GM20000 (cell line): Measurements from ENCODE around the gene PDCD1.
A peak's percentile ranks its signal among the peaks of the same experiment; 100 is the strongest.
"Not testable (repeated sequence)": the region's sequence is repeated elsewhere in the genome, so short reads cannot be mapped to it uniquely, and the experiment has no call there.

ENCODE experiments used
- DNase-seq: peaks from one replicate; pipeline ENCODE4 v3.0.0; 2012; ENCODE audit warnings: low spot score
- TF ChIP-seq, protein P1 (sequence below): IDR thresholded peaks from 2 replicates; pipeline ENCODE4 v1.5.1; 2012; ENCODE audit warnings: mild to moderate bottlenecking, control low read depth; ENCODE audit errors: extremely low read depth, missing control alignments

PDCD1 gene

DNA sequence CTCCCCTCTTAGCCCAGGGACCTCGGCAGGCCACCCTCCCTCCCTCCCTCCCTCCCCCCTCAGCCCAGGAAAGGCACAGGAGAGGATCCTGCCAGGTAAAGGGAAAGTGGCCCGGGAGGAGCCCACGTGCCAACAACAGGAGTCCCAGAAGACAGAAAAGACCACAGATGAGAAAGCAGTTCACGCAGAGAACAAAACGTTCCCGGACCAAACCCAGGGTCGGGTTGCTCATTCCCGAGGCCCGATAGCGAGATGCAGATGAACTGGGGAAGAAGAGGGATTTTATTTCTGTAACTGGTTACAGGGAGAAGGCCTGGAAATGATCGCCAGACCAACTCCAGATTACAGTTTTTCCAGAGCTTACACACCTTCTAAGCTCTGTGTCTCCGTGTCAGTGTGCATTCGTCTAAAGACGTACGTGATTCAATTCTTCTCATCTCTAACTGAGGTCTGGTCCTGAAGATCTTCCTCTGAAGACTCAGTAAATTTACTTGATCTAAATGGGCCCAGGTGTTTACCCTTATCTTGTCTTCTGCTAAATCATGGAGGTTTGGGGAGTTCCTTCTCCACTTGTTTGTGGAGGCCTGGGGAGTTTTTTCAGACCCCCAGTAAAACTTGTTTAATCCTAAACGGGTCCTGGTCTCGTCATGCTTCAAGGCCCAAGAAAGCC is 50.5 kb downstream of the PDCD1 start:
- peak; percentile 14 for DNase-seq
- TF ChIP-seq, protein P1, sequence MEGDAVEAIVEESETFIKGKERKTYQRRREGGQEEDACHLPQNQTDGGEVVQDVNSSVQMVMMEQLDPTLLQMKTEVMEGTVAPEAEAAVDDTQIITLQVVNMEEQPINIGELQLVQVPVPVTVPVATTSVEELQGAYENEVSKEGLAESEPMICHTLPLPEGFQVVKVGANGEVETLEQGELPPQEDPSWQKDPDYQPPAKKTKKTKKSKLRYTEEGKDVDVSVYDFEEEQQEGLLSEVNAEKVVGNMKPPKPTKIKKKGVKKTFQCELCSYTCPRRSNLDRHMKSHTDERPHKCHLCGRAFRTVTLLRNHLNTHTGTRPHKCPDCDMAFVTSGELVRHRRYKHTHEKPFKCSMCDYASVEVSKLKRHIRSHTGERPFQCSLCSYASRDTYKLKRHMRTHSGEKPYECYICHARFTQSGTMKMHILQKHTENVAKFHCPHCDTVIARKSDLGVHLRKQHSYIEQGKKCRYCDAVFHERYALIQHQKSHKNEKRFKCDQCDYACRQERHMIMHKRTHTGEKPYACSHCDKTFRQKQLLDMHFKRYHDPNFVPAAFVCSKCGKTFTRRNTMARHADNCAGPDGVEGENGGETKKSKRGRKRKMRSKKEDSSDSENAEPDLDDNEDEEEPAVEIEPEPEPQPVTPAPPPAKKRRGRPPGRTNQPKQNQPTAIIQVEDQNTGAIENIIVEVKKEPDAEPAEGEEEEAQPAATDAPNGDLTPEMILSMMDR, result no peak

DNA sequence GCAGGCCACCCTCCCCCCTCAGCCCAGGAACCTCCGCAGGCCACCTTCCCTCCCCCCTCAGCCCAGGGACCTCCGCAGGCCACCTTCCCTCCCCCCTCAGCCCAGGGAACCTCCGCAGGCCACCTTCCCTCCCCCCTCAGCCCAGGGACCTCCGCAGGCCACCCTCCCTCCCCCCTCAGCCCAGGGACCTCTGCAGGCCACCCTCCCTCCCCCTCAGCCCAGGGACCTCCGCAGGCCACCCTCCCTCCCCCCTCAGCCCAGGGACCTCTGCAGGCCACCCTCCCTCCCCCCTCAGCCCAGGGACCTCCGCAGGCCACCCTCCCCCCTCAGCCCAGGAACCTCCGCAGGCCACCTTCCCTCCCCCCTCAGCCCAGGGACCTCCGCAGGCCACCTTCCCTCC is 52.5 kb downstream of the PDCD1 start:
- not testable (repeated sequence) for DNase-seq

DNA sequence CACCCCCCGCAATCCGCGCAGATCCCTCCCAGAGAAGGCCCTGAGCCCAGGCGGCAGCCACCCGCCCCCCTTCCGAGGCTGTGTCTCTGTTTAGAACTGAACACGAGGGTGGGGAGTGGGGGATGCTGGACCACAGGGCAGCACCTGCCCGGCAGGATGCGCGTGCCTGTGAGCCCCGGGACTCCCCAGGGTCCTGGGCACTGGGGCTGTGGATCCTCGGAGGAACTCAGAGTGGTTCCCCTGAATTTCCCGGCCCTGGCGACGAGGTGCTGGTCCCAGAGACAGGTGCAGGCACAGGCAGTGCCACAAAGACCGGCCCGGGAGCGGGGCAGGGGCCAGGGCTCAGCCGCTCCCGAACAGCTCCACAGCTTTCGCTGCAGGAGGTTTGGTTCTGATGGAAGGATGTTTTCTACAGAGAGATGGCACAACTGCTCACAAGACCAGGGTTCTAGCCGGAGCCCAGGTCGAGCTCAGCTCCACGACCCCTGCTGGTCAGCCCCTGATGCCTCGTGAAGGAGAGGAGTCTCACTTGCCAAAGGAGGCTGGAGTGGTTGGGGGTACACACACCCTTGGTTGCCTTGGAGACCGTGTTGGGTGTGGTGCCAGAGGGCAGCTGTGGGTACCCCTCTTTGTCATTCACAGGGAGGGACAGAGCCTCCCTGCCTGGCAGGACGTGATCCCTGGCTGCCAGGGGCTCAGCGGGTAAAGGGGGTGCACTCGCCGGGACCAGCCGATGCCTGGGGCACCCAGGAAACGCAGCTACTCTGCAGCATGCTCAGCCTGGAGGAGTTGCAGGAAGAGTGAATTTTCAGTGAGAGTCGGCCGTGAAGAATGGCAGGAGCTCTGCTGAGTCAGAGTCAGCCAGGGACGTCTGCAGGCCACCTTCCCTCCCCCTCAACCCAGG is 54.1 kb downstream of the PDCD1 start:
- peak; percentile 69 for DNase-seq
- TF ChIP-seq, protein P1, result no peak

DNA sequence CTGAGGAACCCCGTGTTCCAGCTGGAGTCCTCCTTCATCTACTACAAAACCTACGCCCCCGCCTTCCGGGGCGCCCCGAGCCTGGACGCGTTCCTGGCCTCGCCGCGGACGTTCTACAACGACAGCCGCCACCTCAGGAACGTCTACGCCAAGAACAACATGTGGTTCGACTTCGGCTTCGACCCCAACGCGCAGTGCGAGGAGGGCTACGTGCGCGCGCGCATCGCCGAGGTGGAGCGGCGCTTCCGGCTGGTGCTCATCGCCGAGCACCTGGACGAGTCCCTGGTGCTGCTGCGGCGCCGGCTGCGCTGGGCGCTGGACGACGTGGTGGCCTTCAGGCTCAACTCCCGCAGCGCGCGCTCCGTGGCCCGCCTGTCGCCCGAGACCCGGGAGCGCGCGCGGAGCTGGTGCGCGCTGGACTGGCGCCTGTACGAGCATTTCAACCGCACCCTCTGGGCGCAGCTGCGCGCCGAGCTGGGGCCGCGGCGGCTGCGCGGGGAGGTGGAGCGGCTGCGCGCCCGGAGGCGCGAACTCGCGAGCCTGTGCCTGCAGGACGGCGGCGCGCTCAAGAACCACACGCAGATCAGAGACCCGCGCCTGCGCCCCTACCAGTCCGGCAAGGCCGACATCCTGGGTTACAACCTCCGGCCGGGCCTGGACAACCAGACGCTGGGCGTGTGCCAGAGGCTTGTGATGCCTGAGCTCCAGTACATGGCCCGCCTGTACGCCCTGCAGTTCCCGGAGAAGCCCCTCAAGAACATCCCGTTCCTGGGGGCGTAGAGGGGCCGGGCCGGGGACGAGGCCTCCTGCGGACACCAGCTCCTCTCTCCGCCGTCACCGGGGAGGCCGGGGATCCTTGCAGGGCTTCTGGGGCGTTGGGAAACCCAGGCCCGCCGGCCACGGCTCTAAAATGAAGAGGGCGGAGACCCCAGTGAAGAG is 55.0 kb downstream of the PDCD1 start:
- TF ChIP-seq, protein P1, result no peak
- peak; percentile 87 for DNase-seq

DNA sequence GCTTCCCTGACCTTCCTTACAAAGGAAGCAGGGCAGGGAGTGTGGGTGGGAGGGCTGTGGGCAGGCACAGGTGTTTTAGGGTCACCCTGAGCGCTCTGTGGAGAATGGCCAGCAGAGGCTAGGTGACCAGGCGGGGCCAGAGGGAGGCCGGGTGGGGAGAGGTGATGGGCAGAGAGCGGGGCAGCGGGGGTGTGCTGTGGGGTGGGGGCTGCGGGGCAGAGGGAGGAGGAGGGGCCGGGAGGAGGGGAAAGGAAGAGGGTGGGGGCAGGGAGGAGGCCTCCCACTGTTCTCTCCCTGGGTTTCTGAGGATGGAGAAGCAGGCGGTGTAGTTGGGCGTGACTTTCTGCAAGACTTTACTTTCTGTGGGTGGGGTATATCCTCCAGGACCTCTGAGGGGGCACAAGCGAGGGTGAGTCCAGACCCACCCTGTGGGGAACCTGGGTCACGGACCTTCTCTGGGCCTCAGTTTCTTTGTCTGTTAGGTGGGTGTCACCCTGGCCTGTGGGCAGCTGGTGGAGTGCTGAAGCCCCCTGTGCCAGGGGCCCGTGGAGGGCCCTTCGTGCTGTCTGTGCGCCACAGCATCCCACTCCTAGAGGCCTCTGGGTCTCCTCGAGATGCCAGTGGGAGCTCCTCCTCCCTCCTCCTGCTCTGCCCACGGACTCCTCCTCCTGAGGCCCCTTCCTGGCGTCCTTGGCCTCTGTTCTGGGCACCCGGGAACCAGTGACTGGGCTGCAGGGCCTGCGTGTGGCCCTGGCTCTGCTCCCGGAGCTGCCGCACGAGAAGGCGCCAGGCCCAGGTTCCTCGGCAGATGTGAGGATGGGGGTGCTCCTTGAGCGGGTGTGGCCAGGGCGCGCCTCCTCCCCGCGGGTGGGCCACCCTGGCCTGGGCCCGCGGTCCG is 56.0 kb downstream of the PDCD1 start:
- TF ChIP-seq, protein P1, result no peak
- peak; percentile 42 for DNase-seq

DNA sequence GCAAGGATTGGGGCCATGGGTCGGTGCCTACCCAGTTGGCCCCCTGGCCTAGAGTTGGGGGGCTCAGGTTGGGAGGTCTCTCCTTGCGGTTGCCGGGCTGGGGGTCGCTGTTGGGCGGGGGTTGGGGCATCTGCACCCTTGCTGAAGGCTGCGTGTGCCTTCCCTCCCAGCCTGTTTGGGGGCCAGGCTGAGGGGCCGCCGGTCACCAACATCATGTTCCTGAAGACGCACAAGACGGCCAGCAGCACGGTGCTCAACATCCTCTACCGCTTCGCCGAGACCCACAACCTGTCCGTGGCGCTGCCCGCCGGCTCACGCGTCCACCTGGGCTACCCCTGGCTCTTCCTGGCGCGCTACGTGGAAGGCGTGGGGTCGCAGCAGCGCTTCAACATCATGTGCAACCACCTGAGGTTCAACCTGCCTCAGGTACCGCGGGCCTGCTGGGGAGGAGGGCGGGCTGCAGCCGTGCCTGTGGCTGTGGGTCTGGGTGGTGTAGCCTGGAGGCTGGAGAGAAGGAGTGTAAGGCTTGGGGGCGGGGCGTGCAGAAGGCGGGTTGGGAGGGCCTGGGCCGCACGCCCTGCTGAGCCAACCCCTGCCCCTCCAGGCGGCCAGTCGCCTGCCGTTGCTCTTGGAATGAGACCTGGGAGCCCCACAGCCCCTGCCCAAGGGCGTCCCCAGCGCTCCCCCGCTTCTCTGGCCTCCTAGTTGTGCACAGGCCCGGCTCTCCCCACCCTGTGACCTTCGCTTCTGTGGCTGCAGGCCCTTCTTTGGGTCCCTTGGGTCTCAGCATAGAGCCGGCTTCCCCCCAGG is 56.9 kb downstream of the PDCD1 start:
- TF ChIP-seq, protein P1, result no peak
- peak; percentile 15 for DNase-seq

DNA sequence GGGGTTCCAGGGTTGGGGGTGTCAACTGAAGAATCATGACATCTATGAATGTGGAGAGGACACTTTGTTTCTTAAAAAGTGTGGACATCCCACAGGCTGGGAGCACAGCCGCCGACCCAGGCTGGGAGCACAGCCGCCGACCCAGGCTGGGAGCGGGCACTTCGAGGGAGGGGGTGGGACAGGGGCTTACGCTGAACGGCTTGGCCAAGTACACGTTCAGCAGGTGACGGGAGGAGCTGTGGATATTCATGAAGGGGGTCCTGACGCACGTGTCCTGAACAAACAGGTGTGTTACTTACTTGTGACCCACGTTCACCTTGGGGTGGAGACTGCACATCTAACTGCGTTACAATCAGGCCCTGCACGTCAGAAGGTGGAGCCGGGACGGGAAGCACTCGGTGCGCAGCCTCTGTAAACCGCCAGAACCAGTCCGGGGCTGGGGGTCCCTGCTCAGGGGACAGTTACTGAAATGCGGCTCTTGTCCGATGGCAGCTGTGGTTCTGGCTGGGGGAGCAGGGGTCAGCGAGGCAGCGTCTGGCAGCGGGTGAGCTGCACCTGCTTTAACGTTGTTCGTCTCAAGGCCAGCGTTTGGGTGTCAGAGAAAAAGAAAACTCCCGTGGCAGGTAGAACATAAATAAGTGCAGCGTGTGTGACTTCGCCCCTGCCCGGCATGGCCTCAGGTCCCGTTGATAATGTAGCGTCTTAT is 58.3 kb downstream of the PDCD1 start:
- DNase-seq, result not testable (repeated sequence)
